ENCODE results near the gene MTHFD2L.

Gene MTHFD2L

GRCh38 chr4:74202062-74202586, 44.2 kb downstream of the MTHFD2L start (continued):
- TF ChIP-seq, protein P1, sequence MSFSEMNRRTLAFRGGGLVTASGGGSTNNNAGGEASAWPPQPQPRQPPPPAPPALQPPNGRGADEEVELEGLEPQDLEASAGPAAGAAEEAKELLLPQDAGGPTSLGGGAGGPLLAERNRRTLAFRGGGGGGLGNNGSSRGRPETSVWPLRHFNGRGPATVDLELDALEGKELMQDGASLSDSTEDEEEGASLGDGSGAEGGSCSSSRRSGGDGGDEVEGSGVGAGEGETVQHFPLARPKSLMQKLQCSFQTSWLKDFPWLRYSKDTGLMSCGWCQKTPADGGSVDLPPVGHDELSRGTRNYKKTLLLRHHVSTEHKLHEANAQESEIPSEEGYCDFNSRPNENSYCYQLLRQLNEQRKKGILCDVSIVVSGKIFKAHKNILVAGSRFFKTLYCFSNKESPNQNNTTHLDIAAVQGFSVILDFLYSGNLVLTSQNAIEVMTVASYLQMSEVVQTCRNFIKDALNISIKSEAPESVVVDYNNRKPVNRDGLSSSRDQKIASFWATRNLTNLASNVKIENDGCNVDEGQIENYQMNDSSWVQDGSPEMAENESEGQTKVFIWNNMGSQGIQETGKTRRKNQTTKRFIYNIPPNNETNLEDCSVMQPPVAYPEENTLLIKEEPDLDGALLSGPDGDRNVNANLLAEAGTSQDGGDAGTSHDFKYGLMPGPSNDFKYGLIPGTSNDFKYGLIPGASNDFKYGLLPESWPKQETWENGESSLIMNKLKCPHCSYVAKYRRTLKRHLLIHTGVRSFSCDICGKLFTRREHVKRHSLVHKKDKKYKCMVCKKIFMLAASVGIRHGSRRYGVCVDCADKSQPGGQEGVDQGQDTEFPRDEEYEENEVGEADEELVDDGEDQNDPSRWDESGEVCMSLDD (tag by site-specific recombination; IDR thresholded peaks at IDR 0.05): no peak
- TF ChIP-seq ZNF571 (tag by site-specific recombination; IDR thresholded peaks at IDR 0.05): no peak
- TF ChIP-seq PRDM2 (tag by site-specific recombination; IDR thresholded peaks at IDR 0.05; ENCODE audit: borderline replicate concordance): no peak
- TF ChIP-seq IKZF3 (tag by site-specific recombination; IDR thresholded peaks at IDR 0.05): peak; percentile 90
- TF ChIP-seq MYNN (tag by site-specific recombination; IDR thresholded peaks at IDR 0.05; ENCODE audit: borderline replicate concordance): no peak
- TF ChIP-seq, protein P2, sequence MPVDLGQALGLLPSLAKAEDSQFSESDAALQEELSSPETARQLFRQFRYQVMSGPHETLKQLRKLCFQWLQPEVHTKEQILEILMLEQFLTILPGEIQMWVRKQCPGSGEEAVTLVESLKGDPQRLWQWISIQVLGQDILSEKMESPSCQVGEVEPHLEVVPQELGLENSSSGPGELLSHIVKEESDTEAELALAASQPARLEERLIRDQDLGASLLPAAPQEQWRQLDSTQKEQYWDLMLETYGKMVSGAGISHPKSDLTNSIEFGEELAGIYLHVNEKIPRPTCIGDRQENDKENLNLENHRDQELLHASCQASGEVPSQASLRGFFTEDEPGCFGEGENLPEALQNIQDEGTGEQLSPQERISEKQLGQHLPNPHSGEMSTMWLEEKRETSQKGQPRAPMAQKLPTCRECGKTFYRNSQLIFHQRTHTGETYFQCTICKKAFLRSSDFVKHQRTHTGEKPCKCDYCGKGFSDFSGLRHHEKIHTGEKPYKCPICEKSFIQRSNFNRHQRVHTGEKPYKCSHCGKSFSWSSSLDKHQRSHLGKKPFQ (tag by site-specific recombination; IDR thresholded peaks at IDR 0.05): no peak
- no peak for TF ChIP-seq ZNF621 (tag by site-specific recombination; IDR thresholded peaks at IDR 0.05)
- TF ChIP-seq, protein P3, sequence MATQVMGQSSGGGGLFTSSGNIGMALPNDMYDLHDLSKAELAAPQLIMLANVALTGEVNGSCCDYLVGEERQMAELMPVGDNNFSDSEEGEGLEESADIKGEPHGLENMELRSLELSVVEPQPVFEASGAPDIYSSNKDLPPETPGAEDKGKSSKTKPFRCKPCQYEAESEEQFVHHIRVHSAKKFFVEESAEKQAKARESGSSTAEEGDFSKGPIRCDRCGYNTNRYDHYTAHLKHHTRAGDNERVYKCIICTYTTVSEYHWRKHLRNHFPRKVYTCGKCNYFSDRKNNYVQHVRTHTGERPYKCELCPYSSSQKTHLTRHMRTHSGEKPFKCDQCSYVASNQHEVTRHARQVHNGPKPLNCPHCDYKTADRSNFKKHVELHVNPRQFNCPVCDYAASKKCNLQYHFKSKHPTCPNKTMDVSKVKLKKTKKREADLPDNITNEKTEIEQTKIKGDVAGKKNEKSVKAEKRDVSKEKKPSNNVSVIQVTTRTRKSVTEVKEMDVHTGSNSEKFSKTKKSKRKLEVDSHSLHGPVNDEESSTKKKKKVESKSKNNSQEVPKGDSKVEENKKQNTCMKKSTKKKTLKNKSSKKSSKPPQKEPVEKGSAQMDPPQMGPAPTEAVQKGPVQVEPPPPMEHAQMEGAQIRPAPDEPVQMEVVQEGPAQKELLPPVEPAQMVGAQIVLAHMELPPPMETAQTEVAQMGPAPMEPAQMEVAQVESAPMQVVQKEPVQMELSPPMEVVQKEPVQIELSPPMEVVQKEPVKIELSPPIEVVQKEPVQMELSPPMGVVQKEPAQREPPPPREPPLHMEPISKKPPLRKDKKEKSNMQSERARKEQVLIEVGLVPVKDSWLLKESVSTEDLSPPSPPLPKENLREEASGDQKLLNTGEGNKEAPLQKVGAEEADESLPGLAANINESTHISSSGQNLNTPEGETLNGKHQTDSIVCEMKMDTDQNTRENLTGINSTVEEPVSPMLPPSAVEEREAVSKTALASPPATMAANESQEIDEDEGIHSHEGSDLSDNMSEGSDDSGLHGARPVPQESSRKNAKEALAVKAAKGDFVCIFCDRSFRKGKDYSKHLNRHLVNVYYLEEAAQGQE (tag by site-specific recombination; IDR thresholded peaks at IDR 0.05): no peak
- TF ChIP-seq ZIC2 (tag by site-specific recombination; IDR thresholded peaks at IDR 0.05): peak; percentile 62; the same call in 1 of the 2 replicates
- TF ChIP-seq ZNF654 (tag by site-specific recombination; IDR thresholded peaks at IDR 0.05; ENCODE audit: low read depth): no peak
- TF ChIP-seq ZNF394 (tag by site-specific recombination; IDR thresholded peaks at IDR 0.05; ENCODE audit: borderline replicate concordance): no peak
- TF ChIP-seq ZNF48 (tag by site-specific recombination; IDR thresholded peaks at IDR 0.05): no peak
- no peak for TF ChIP-seq ZNF362 (tag by site-specific recombination; IDR thresholded peaks at IDR 0.05)
- TF ChIP-seq ZNF248 (tag by site-specific recombination; IDR thresholded peaks at IDR 0.05): no peak
- TF ChIP-seq ZNF704 (tag by site-specific recombination; IDR thresholded peaks at IDR 0.05): no peak
- TF ChIP-seq BCL6B (tag by site-specific recombination; IDR thresholded peaks at IDR 0.05): peak; percentile 67
- TF ChIP-seq ZSCAN4 (tag by site-specific recombination; IDR thresholded peaks at IDR 0.05): no peak
- TF ChIP-seq ZNF169 (tag by site-specific recombination; IDR thresholded peaks at IDR 0.05): no peak
- no peak for TF ChIP-seq ZNF670 (tag by site-specific recombination; IDR thresholded peaks at IDR 0.05; ENCODE audit: low read depth)
- TF ChIP-seq ZNF24 (tag by site-specific recombination; IDR thresholded peaks at IDR 0.05): 0 out of 2 replicates have a peak, but pooled peaks have one; percentile 52
